Breast epithelium (tissue), 3 donors: ENCODE data around the gene RPS6KB2.

ENCODE experiments used
- CTCF ChIP-seq, 3 donors: fragments of 450-650 bp; IDR thresholded peaks; one replicate each; pipeline ENCODE4 v1.5.1; 2016 to 2017; ENCODE audit warnings: antibody characterized with exemption in 3 of 3, mild to moderate bottlenecking in 3 of 3, moderate library complexity in 3 of 3
- POLR2A ChIP-seq: fragments of 450-650 bp; IDR thresholded peaks from one replicate; pipeline ENCODE4 v1.6.1; 2016; ENCODE audit warnings: antibody characterized with exemption, mild to moderate bottlenecking, moderate library complexity
- POLR2AphosphoS5 ChIP-seq, 3 donors: sonication (generic); formaldehyde crosslinking; IDR thresholded peaks; one replicate each; pipeline ENCODE4 v1.6.1; 2017; ENCODE audit warnings: antibody characterized with exemption in 3 of 3

GRCh38 chr11:67405196-67405567 is 23.1 kb upstream of the RPS6KB2 start:
- TF ChIP-seq POLR2A (no peak), CTCF (IDR thresholded peaks at IDR 0.05) (no peak), POLR2AphosphoS5 (IDR thresholded peaks at IDR 0.05) (no peak)
